ENCODE results near the gene AKAP12.

GRCh38 chr6:151216804-151217203 lies 23.0 kb upstream of the AKAP12 start:
- no peak for TF ChIP-seq CTCF (conservative IDR thresholded peaks at IDR 0.05; ENCODE audit: low read depth, low read length)
- no peak for TF ChIP-seq EZH2 (IDR thresholded peaks at IDR 0.05; ENCODE audit: low read length, unreplicated experiment)
- TF ChIP-seq EZH2phosphoT487 (IDR thresholded peaks at IDR 0.05; ENCODE audit: borderline replicate concordance, low read length) = no peak

Measured in PC-3 (cell line).